ENCODE data around the gene TMEM92.
"Not testable (repeated sequence)": the region's sequence is repeated elsewhere in the genome, so short reads cannot be mapped to it uniquely, and the experiment has no call there.

TMEM92 gene

DNA sequence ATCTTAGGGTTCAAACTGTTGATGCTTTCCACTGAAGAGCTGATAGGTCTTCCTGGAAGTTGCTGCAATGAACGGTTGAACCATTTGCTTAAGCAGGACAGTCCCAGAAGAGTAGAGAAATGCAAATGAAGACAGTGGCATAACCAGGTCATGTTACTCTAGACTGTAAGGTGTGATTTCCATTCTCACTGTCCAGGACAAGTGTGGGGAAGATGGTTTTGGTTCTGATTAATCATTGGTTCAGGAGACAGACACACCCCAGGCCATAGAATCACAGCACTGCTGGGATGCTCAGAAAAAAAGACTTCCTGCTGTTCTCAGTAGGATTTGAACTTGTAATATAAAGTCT is 36.8 kb downstream of the TMEM92 start:
- peaks cover 3% of the 10 kb centered on the region; the same call in 1 of the 2 replicates for H3K9me3 ChIP-seq (ENCODE audit: control insufficient read depth, insufficient read depth, low read length)
- H3K4me1 ChIP-seq (ENCODE audit: insufficient read depth, low read length): peaks cover 6% of the 10 kb centered on the region
- no peaks in the 10 kb centered on the region for H3K36me3 ChIP-seq (ENCODE audit: insufficient read depth, low read length)
- H3K9ac ChIP-seq (ENCODE audit: low read depth, low read length): no peak overlapping the region

- H3K36me3 ChIP-seq (ENCODE audit: insufficient read depth, low read length): no peaks in the 10 kb centered on the region
- no peak overlapping the region for H3K9ac ChIP-seq (ENCODE audit: low read depth, low read length)
- peaks cover 6% of the 10 kb centered on the region for H3K4me1 ChIP-seq (ENCODE audit: insufficient read depth, low read length)
- peaks cover 3% of the 10 kb centered on the region; the same call in 1 of the 2 replicates for H3K9me3 ChIP-seq (ENCODE audit: control insufficient read depth, insufficient read depth, low read length)
Observed at GRCh38 chr17:50311483-50311882, 37.2 kb downstream of the TMEM92 start.

DNA sequence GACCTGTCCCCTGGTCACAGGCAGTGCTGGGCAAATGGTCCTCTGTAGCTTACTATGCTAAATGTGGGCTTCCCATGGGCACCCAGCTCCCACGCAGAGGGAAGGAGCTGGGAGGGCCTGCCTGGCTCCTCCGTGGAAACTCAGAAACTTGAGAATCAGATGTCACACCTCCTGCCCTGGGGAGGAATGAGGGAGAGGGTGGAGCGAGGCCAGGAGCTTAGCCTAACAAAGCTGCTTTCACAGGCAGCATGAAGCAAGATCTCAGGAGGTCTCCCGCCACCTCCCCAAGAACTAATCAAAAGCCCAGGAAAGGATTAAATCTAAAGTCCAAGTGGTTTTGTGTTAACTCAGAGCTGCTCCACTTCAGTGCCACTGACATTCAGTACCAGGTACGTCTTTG is 38.0 kb downstream of the TMEM92 start:
- peaks cover 6% of the 10 kb centered on the region for H3K4me1 ChIP-seq (ENCODE audit: insufficient read depth, low read length)
- no peak overlapping the region for H3K9ac ChIP-seq (ENCODE audit: low read depth, low read length)
- H3K9me3 ChIP-seq (ENCODE audit: control insufficient read depth, insufficient read depth, low read length): peaks cover 3% of the 10 kb centered on the region; the same call in 1 of the 2 replicates
- no peaks in the 10 kb centered on the region for H3K36me3 ChIP-seq (ENCODE audit: insufficient read depth, low read length)

GRCh38 chr17:50314456-50315011 is 40.3 kb downstream of the TMEM92 start:
- no peaks in the 10 kb centered on the region for H3K36me3 ChIP-seq (ENCODE audit: insufficient read depth, low read length)

DNA sequence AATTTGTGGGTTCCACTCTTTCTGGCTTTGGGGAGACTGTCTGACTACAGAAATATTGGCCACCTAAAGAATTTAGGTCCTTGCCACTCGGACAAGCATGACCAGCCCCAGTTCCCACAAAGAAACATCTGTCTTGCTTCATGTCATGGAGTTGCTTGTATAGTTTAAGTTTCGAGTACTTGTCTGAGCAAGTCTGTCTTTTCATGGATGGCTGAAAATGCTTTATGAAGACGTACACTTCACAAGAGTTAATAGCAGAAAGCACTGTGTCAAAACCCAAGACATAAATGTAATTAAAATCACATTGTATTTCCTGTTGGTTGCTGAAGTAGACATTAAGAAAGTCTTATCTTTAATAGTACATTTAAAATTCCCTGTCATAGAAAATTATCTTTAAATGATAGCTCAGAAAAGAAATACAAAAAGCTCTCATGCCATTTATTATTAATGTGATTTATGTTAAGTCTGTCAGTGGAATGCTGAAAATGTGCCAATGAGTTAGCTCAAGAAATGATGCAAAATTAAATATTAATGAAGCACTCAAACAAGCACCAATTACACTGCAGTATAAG is 41.8 kb downstream of the TMEM92 start:
- Histone ChIP-seq H3K9me3 (ENCODE audit: control insufficient read depth, insufficient read depth, low read length) (no peaks in the 10 kb centered on the region), H3K9ac (ENCODE audit: low read depth, low read length) (no peak overlapping the region), H3K4me1 (ENCODE audit: insufficient read depth, low read length) (peaks cover 14% of the 10 kb centered on the region), H3K36me3 (ENCODE audit: insufficient read depth, low read length) (no peaks in the 10 kb centered on the region)

More at GRCh38 chr17:50314456-50315011, 40.3 kb downstream of the TMEM92 start:
- Histone ChIP-seq H3K4me1 (ENCODE audit: insufficient read depth, low read length) (peaks cover 16% of the 10 kb centered on the region), H3K9ac (ENCODE audit: low read depth, low read length) (no peak overlapping the region), H3K9me3 (ENCODE audit: control insufficient read depth, insufficient read depth, low read length) (no peaks in the 10 kb centered on the region)

GRCh38 chr17:50316660-50317059 is 42.4 kb downstream of the TMEM92 start:
- H3K36me3 ChIP-seq (ENCODE audit: insufficient read depth, low read length): not testable (repeated sequence)

DNA sequence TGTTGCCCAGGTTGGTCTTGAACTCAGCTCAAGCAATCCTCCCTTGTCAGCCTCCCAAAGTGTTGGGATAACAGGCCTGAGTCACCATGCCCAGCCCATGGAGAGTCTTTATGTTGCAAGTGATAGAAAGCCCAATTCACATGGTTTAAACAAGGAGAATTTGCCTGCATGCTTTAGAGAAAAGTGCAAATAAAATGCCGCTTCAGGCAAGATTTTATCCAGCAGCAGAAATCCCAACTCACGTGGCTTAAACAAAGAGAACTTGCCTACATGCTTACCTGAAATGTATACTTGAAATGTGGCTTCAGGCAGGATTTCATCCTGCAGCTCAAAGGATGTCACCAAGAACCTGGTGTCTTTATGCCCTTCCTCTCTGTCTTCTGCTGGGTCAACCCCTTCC is 42.9 kb downstream of the TMEM92 start:
- H3K9ac ChIP-seq (ENCODE audit: low read depth, low read length): no peak overlapping the region
- H3K4me1 ChIP-seq (ENCODE audit: insufficient read depth, low read length): peaks cover 13% of the 10 kb centered on the region
- H3K9me3 ChIP-seq (ENCODE audit: control insufficient read depth, insufficient read depth, low read length): no peaks in the 10 kb centered on the region
- H3K36me3 ChIP-seq (ENCODE audit: insufficient read depth, low read length): no peaks in the 10 kb centered on the region

More at GRCh38 chr17:50316660-50317059, 42.4 kb downstream of the TMEM92 start:
- not testable (repeated sequence) for H3K9ac ChIP-seq (ENCODE audit: low read depth, low read length); H3K9me3 ChIP-seq (ENCODE audit: control insufficient read depth, insufficient read depth, low read length)
- H3K4me1 ChIP-seq (ENCODE audit: insufficient read depth, low read length): peaks cover 13% of the 10 kb centered on the region

DNA sequence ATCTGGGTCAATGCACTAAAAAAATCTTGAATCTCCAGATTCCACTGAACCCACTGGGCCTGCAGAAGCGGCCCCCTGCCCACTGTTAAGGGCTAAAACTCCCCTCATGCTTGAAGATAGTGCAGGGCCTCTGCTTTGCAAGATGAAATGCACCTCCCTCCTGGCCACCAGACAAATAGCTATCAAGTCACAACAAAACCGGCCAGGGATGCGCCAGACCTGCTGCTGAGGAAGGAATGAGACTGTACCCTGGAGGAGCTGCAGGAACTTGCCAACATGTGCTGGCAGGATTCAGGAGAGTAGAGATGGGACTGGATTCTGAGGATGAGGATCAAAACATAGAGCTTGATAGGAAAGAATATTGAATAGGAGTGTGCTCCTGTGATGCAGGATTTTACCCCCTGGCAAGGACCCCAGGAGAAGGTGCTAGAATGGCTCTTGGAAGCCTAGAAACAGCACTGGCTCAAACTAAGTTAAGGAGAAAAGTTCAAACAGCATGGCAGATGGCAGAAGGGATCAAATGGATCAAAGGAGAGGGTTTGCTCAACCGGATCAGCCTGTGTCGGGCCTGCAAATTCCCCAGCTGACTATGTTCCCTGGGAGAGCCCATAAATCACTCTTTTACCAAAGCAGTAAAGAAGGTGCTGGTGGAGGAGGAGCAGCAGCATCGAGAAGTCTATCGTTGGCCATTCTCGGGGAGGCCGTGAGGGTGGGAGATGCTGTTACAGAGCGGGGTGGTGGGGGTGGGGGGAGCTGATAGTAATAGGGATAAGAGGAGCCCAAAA is 44.4 kb downstream of the TMEM92 start:
- peaks cover 13% of the 10 kb centered on the region for H3K4me1 ChIP-seq (ENCODE audit: insufficient read depth, low read length)
- H3K36me3 ChIP-seq (ENCODE audit: insufficient read depth, low read length): no peaks in the 10 kb centered on the region
- H3K9me3 ChIP-seq (ENCODE audit: control insufficient read depth, insufficient read depth, low read length): no peaks in the 10 kb centered on the region
- no peak overlapping the region for H3K9ac ChIP-seq (ENCODE audit: low read depth, low read length)

GRCh38 chr17:50319306-50320004 is 45.2 kb downstream of the TMEM92 start:
- peaks cover 13% of the 10 kb centered on the region for H3K4me1 ChIP-seq (ENCODE audit: insufficient read depth, low read length)
- no peak overlapping the region for H3K9ac ChIP-seq (ENCODE audit: low read depth, low read length)
- no peaks in the 10 kb centered on the region for H3K9me3 ChIP-seq (ENCODE audit: control insufficient read depth, insufficient read depth, low read length)
- no peaks in the 10 kb centered on the region for H3K36me3 ChIP-seq (ENCODE audit: insufficient read depth, low read length)

- Histone ChIP-seq H3K4me1 (ENCODE audit: insufficient read depth, low read length) (peaks cover 13% of the 10 kb centered on the region), H3K9me3 (ENCODE audit: control insufficient read depth, insufficient read depth, low read length) (no peaks in the 10 kb centered on the region), H3K36me3 (ENCODE audit: insufficient read depth, low read length) (no peaks in the 10 kb centered on the region), H3K9ac (ENCODE audit: low read depth, low read length) (no peak overlapping the region)
Observed at GRCh38 chr17:50322271-50322670, 48.0 kb downstream of the TMEM92 start.

DNA sequence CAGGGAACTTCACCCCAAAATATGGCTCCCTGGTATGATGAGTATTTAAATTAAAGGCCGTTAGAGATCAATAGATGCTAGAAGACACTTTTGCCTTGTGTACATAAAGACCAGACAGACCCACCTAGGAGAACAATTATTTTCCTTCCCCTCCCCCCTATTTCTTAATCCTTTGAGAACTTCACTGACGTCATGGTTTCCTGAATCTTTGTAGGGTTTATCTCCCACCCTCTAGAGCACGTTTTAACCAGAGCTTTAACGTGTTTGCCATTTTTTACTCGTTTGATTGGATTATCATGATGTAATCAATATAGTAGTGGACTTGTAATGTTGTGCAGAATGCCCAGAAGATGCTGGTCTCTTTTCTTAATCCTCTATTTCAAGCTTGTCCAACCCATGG is 48.8 kb downstream of the TMEM92 start:
- peaks cover 13% of the 10 kb centered on the region for H3K4me1 ChIP-seq (ENCODE audit: insufficient read depth, low read length)
- no peaks in the 10 kb centered on the region for H3K36me3 ChIP-seq (ENCODE audit: insufficient read depth, low read length)
- H3K9ac ChIP-seq (ENCODE audit: low read depth, low read length): no peak overlapping the region
- H3K9me3 ChIP-seq (ENCODE audit: control insufficient read depth, insufficient read depth, low read length): no peaks in the 10 kb centered on the region

DNA sequence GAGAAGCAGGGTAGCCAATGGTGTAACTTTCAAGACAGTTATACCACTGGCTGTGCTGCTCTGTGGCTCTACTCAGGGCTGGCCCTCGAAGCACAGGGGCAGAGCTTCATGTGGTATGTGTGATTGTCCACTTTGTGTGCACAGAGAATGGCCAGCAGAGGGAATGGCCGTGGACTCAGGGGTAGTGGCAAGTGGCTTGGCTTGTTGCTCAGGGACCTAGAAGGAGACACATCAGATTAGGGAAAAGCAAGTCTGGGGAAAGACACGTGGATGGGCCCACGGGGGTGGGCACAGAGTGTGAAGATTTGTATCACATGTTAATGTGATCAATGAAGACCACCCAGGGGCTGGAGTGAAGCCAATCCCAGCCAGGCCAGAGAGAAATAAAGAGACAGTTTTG is 51.6 kb downstream of the TMEM92 start:
- H3K36me3 ChIP-seq (ENCODE audit: insufficient read depth, low read length): no peaks in the 10 kb centered on the region
- no peak overlapping the region for H3K9ac ChIP-seq (ENCODE audit: low read depth, low read length)
- H3K4me1 ChIP-seq (ENCODE audit: insufficient read depth, low read length): no peaks in the 10 kb centered on the region
- no peaks in the 10 kb centered on the region for H3K9me3 ChIP-seq (ENCODE audit: control insufficient read depth, insufficient read depth, low read length)

DNA sequence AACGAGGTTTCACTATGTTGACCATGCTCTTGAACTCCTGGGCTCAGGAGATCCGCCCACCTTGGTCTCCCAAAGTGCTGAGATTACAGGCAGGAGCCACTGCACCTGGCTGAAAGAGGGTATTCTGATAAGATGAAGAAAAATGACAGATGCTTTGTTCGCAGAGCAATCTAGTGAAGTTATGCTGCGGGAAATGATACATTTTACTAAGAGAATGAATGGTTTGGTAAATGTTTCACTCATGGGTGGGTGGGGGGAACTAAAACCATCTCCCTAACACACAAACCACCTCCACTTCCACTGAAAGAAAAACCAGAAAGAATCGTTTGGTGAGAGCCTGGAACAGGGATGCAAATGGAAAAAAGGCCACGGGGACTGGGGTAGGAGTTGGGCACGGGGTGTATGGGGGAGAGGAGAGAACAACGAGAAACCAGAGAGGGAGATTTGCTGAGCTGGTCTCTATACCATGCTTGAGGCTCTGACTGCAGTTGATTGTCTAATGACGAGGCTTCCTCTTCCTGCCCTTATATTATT is 52.6 kb downstream of the TMEM92 start:
- H3K36me3 ChIP-seq (ENCODE audit: insufficient read depth, low read length): no peaks in the 10 kb centered on the region
- no peaks in the 10 kb centered on the region for H3K4me1 ChIP-seq (ENCODE audit: insufficient read depth, low read length)
- no peak overlapping the region for H3K9ac ChIP-seq (ENCODE audit: low read depth, low read length)
- H3K9me3 ChIP-seq (ENCODE audit: control insufficient read depth, insufficient read depth, low read length): no peaks in the 10 kb centered on the region
